ENCODE data around the gene EIF4G2.

DNA sequence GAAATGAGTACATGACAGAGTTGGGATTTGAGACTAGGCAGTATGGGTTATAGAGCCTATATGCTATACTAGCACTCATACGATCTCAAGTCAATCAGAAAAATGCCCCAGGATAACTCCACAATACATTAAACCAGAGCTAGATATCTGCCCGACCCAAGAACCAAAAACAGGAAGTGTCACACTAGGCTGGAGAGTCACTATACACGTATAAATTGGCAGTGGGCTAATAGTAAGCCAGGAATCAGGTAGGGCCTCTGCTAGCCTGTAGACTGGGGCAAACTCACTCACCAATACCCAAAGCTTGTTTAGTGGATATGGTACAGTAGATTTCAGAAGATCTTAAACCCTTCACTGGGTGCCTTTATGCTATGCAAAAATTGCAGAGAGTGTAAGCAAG, 16.2 kb upstream of the EIF4G2 start:
- TF ChIP-seq, protein P1, sequence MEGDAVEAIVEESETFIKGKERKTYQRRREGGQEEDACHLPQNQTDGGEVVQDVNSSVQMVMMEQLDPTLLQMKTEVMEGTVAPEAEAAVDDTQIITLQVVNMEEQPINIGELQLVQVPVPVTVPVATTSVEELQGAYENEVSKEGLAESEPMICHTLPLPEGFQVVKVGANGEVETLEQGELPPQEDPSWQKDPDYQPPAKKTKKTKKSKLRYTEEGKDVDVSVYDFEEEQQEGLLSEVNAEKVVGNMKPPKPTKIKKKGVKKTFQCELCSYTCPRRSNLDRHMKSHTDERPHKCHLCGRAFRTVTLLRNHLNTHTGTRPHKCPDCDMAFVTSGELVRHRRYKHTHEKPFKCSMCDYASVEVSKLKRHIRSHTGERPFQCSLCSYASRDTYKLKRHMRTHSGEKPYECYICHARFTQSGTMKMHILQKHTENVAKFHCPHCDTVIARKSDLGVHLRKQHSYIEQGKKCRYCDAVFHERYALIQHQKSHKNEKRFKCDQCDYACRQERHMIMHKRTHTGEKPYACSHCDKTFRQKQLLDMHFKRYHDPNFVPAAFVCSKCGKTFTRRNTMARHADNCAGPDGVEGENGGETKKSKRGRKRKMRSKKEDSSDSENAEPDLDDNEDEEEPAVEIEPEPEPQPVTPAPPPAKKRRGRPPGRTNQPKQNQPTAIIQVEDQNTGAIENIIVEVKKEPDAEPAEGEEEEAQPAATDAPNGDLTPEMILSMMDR (conservative IDR thresholded peaks at IDR 0.05; ENCODE audit: low read depth, low read length) = no peak
- no peak for TF ChIP-seq EZH2 (IDR thresholded peaks at IDR 0.05; ENCODE audit: borderline replicate concordance, low read depth, low read length, poor library complexity, severe bottlenecking)
